Parathyroid adenoma (tissue), 2 donors: ENCODE data around the gene C11orf97.

Source experiments
- H2AFZ ChIP-seq: fragments of 300-600 bp; sonication (generic); one replicate; pipeline ENCODE4 v1.7.0; 2017; ENCODE audit warnings: antibody characterized with exemption, mild to moderate bottlenecking
- H3K27ac ChIP-seq: fragments of 300-600 bp; sonication (generic); one replicate; pipeline ENCODE4 v1.7.0; 2017
- H3K27me3 ChIP-seq: fragments of 300-600 bp; sonication (generic); one replicate; pipeline ENCODE4 v1.7.0; 2017; ENCODE audit warnings: low read length; ENCODE audit not compliant: control insufficient read depth, insufficient read depth
- H3K36me3 ChIP-seq: fragments of 300-600 bp; sonication (generic); one replicate; pipeline ENCODE4 v1.7.0; 2017; ENCODE audit warnings: low read length; ENCODE audit not compliant: control insufficient read depth, insufficient read depth
- H3K4me1 ChIP-seq: fragments of 300-600 bp; sonication (generic); one replicate; pipeline ENCODE4 v1.7.0; 2017; ENCODE audit warnings: control low read depth
- H3K4me2 ChIP-seq: fragments of 300-600 bp; sonication (generic); one replicate; pipeline ENCODE4 v1.7.0; 2017; ENCODE audit warnings: low read length
- H3K4me3 ChIP-seq: fragments of 300-600 bp; sonication (generic); one replicate; pipeline ENCODE4 v1.7.0; 2017; ENCODE audit warnings: low read depth, low read length
- H3K79me2 ChIP-seq: fragments of 300-600 bp; sonication (generic); one replicate; pipeline ENCODE4 v1.7.0; 2017; ENCODE audit warnings: control low read depth
- H3K9ac ChIP-seq: fragments of 300-600 bp; sonication (generic); one replicate; pipeline ENCODE4 v1.7.0; 2017; ENCODE audit warnings: mild to moderate bottlenecking
- H3K9me3 ChIP-seq: fragments of 300-600 bp; sonication (generic); one replicate; pipeline ENCODE4 v1.7.0; 2017; ENCODE audit warnings: low read length; ENCODE audit not compliant: control insufficient read depth
- TF ChIP-seq, protein P1 (sequence below): fragments of 300-600 bp; sonication (generic); IDR thresholded peaks from one replicate; pipeline ENCODE4 v1.7.0; 2017; ENCODE audit warnings: antibody characterized with exemption, mild to moderate bottlenecking
- donor health status: primary hyperparathyroidism.

Gene C11orf97

GRCh38 chr11:94521684-94522083, 9.4 kb downstream of the C11orf97 start:
- Histone ChIP-seq H3K4me3 (no peak overlapping the region), H3K9me3 (no peaks in the 10 kb centered on the region), H3K4me2 (no peak overlapping the region), H3K79me2 (no peaks in the 10 kb centered on the region), H3K27ac (no peak overlapping the region), H3K9ac (no peak overlapping the region), H3K36me3 (no peaks in the 10 kb centered on the region), H2AFZ (no peak overlapping the region), H3K27me3 (no peaks in the 10 kb centered on the region), H3K4me1 (no peaks in the 10 kb centered on the region)
- TF ChIP-seq, protein P1, sequence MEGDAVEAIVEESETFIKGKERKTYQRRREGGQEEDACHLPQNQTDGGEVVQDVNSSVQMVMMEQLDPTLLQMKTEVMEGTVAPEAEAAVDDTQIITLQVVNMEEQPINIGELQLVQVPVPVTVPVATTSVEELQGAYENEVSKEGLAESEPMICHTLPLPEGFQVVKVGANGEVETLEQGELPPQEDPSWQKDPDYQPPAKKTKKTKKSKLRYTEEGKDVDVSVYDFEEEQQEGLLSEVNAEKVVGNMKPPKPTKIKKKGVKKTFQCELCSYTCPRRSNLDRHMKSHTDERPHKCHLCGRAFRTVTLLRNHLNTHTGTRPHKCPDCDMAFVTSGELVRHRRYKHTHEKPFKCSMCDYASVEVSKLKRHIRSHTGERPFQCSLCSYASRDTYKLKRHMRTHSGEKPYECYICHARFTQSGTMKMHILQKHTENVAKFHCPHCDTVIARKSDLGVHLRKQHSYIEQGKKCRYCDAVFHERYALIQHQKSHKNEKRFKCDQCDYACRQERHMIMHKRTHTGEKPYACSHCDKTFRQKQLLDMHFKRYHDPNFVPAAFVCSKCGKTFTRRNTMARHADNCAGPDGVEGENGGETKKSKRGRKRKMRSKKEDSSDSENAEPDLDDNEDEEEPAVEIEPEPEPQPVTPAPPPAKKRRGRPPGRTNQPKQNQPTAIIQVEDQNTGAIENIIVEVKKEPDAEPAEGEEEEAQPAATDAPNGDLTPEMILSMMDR = no peak

DNA sequence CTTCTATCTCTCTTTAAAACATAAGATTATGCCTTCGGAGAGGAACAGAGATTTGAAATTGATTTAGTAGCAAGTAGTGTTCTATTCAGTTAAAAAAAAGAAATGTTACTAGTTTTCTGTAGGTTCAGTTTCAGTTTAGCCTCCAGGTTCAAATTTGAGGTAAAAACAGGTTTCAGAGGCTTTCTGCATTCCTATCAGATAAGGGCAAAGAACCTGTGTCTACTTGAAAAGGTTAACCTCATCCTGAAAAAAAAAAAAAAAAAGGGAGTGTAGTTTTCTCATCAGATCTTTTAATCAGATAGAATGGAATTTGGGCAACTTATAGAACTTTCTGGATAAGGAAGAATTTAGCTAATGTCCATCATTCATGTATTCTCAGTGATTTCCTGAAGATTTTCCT, 12.1 kb downstream of the C11orf97 start:
- Histone ChIP-seq H3K4me2 (no peak overlapping the region), H3K9ac (no peak overlapping the region), H2AFZ (no peak overlapping the region), H3K4me1 (no peaks in the 10 kb centered on the region), H3K79me2 (no peaks in the 10 kb centered on the region), H3K36me3 (no peaks in the 10 kb centered on the region), H3K9me3 (no peaks in the 10 kb centered on the region), H3K4me3 (no peak overlapping the region), H3K27ac (no peak overlapping the region), H3K27me3 (no peaks in the 10 kb centered on the region)
- TF ChIP-seq, protein P1 = no peak

- H3K4me1 ChIP-seq = no peaks in the 10 kb centered on the region
- TF ChIP-seq, protein P1 = no peak
- H3K27me3 ChIP-seq = no peaks in the 10 kb centered on the region
- H3K79me2 ChIP-seq = no peaks in the 10 kb centered on the region
- no peak overlapping the region for H3K4me2 ChIP-seq
- no peaks in the 10 kb centered on the region for H3K9me3 ChIP-seq
- H3K27ac ChIP-seq = no peak overlapping the region
- no peak overlapping the region for H3K9ac ChIP-seq
- no peaks in the 10 kb centered on the region for H3K36me3 ChIP-seq
- H2AFZ ChIP-seq = no peak overlapping the region
- H3K4me3 ChIP-seq = no peak overlapping the region
These were observed 13.5 kb downstream of the C11orf97 start for GRCh38 chr11:94525546-94526324.

DNA sequence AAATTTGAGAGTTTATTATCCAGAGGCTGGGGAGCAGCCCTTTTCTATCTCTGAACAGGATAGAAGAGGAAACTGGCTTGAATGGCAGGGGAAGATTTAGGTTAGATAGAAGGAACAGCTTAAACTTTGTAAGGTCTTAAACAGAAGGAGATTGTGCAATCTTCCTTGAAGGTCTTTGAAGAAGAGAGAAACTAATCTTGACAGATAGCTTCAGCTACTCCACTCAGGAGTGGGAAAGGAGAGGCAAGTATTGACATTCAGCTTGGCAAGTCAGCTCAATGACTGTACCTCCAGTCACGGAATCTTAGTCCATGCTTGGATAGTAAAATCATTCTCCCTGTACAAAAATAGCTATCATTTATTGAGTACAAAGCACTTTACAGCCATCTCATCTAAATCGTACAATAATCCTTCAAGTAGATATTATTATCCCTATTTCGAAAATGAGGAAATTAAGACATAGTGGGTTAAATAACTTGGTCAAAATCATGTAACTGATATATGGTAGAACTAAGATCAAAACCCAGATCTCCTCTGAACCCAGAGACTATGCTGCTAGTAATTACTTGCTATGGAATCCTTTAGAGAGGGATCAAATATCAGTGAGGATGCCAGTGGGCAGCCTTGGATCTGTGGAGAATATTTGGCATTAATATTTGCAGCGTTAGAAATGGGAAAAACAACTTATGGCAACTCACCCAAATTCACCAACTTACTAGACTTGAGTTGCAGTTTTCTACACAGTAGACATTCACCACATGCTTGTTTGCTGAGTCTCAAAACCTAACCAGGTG, 14.6 kb downstream of the C11orf97 start:
- Histone ChIP-seq H3K36me3 (no peaks in the 10 kb centered on the region), H3K27ac (no peak overlapping the region), H3K4me2 (no peak overlapping the region), H3K27me3 (no peaks in the 10 kb centered on the region), H3K79me2 (no peaks in the 10 kb centered on the region), H3K4me3 (no peak overlapping the region), H3K9ac (no peak overlapping the region), H2AFZ (no peak overlapping the region), H3K4me1 (no peaks in the 10 kb centered on the region), H3K9me3 (no peaks in the 10 kb centered on the region)
- TF ChIP-seq, protein P1 = no peak
